ENCODE data around the gene RPLP1.

Gene RPLP1

DNA sequence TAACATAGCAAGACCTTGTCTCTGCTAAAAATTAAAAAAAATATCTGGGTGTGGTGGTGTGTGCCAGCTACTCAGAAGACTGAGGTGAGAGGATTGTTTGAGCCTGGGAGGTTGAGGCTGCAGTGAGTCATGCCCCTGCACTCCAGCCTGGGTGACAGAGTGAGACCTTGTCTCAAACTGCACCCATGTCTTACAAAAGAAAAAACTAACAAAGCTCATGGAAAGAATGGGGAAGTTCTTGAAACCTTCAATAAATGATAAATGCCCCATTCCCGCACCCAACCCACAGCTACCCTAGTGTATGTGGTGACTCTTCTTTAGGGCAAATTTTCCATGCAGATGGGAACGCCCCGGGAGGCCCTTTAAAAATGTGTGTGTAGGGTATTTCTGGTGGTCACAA lies 28.3 kb downstream of the RPLP1 start:
- H3K27ac ChIP-seq (replicated peaks) = no peak overlapping the region
- H3K27me3 ChIP-seq (ENCODE audit: insufficient read depth, poor library complexity, severe bottlenecking) = no peaks in the 10 kb centered on the region
- no peak for DNase-seq (ENCODE audit: low read depth in 1 of 2, low spot score in 1 of 2)
- TF ChIP-seq GABPA (IDR thresholded peaks at IDR 0.05; ENCODE audit: low read depth) (no peak), SPI1 (IDR thresholded peaks at IDR 0.05; ENCODE audit: borderline replicate concordance, low read depth) (no peak), POLR2AphosphoS5 (IDR thresholded peaks at IDR 0.05; ENCODE audit: low read depth) (no peak)
- TF ChIP-seq, protein P1, sequence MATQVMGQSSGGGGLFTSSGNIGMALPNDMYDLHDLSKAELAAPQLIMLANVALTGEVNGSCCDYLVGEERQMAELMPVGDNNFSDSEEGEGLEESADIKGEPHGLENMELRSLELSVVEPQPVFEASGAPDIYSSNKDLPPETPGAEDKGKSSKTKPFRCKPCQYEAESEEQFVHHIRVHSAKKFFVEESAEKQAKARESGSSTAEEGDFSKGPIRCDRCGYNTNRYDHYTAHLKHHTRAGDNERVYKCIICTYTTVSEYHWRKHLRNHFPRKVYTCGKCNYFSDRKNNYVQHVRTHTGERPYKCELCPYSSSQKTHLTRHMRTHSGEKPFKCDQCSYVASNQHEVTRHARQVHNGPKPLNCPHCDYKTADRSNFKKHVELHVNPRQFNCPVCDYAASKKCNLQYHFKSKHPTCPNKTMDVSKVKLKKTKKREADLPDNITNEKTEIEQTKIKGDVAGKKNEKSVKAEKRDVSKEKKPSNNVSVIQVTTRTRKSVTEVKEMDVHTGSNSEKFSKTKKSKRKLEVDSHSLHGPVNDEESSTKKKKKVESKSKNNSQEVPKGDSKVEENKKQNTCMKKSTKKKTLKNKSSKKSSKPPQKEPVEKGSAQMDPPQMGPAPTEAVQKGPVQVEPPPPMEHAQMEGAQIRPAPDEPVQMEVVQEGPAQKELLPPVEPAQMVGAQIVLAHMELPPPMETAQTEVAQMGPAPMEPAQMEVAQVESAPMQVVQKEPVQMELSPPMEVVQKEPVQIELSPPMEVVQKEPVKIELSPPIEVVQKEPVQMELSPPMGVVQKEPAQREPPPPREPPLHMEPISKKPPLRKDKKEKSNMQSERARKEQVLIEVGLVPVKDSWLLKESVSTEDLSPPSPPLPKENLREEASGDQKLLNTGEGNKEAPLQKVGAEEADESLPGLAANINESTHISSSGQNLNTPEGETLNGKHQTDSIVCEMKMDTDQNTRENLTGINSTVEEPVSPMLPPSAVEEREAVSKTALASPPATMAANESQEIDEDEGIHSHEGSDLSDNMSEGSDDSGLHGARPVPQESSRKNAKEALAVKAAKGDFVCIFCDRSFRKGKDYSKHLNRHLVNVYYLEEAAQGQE (IDR thresholded peaks at IDR 0.05; ENCODE audit: insufficient replicate concordance, low read depth) = no peak
- TF ChIP-seq, protein P2, sequence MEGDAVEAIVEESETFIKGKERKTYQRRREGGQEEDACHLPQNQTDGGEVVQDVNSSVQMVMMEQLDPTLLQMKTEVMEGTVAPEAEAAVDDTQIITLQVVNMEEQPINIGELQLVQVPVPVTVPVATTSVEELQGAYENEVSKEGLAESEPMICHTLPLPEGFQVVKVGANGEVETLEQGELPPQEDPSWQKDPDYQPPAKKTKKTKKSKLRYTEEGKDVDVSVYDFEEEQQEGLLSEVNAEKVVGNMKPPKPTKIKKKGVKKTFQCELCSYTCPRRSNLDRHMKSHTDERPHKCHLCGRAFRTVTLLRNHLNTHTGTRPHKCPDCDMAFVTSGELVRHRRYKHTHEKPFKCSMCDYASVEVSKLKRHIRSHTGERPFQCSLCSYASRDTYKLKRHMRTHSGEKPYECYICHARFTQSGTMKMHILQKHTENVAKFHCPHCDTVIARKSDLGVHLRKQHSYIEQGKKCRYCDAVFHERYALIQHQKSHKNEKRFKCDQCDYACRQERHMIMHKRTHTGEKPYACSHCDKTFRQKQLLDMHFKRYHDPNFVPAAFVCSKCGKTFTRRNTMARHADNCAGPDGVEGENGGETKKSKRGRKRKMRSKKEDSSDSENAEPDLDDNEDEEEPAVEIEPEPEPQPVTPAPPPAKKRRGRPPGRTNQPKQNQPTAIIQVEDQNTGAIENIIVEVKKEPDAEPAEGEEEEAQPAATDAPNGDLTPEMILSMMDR (IDR thresholded peaks at IDR 0.05; ENCODE audit: insufficient read depth, low read length) = no peak
- no peak overlapping the region for H3K4me3 ChIP-seq (replicated peaks; ENCODE audit: insufficient read depth, low read length)

DNA sequence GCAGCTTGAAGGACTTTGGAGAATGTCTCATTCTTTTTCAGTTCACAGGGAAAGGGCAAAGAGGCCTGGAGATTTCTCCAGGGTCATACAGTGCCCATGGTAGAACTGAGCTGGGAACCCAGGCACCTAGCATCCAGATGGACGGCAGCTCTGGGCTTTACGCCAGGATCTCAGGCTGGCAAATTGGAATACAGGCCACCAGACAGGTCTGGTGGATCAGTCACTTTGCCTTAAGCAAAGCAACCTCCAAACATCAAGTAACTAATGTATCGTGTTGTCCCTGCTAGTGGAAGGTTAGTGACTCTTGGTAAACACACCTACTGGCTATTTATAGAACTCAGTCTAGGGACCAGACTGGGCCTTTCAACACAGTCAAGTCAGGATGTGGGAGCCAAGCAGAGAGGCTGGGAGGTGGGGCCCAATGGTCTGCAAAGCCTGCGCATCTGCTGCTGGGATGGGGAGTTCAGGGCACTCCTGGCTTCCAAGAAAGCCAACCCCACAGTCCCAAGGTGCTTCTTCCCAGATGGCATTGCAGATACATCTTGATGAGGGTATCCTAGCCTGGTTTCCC lies 30.2 kb downstream of the RPLP1 start:
- DNase-seq (ENCODE audit: low read depth in 1 of 2, low spot score in 1 of 2) = no peak
- no peaks in the 10 kb centered on the region for H3K27me3 ChIP-seq (ENCODE audit: insufficient read depth, poor library complexity, severe bottlenecking)
- no peak overlapping the region for H3K27ac ChIP-seq (replicated peaks)

DNA sequence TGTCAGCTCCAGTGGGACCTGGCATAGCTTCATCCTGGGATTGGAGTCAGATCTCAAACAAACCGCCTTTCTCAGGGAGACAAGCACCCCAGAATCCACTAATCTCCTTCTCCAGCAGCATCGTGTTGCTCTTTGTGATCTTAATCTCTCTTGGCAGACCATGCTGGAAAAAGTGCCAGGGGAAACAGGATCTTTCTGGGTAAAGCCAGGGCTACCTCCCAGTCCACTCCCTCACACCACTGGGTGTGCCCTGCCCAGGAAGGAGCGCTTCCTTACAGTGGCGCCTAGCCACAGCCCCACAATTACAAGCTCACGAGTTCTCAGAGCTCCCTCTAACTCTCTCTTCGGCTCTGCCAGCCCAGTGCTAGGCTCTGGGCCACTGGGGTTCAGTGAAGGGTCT lies 32.2 kb downstream of the RPLP1 start:
- H3K27me3 ChIP-seq (ENCODE audit: insufficient read depth, poor library complexity, severe bottlenecking) = no peaks in the 10 kb centered on the region
- TF ChIP-seq, protein P2 (IDR thresholded peaks at IDR 0.05; ENCODE audit: insufficient read depth, low read length) = no peak
- TF ChIP-seq, protein P1 (IDR thresholded peaks at IDR 0.05; ENCODE audit: insufficient replicate concordance, low read depth) = no peak
- no peak for TF ChIP-seq GABPA (IDR thresholded peaks at IDR 0.05; ENCODE audit: low read depth)
- TF ChIP-seq POLR2AphosphoS5 (IDR thresholded peaks at IDR 0.05; ENCODE audit: low read depth) = no peak
- TF ChIP-seq SPI1 (IDR thresholded peaks at IDR 0.05; ENCODE audit: borderline replicate concordance, low read depth) = no peak
- H3K4me3 ChIP-seq (replicated peaks; ENCODE audit: insufficient read depth, low read length) = no peak overlapping the region
- H3K27ac ChIP-seq (replicated peaks) = no peak overlapping the region
- DNase-seq (ENCODE audit: low read depth in 1 of 2, low spot score in 1 of 2) = no peak

More for the DNA sequence above, 30.2 kb downstream of the RPLP1 start:
- no peak overlapping the region for H3K4me3 ChIP-seq (replicated peaks; ENCODE audit: insufficient read depth, low read length)
- TF ChIP-seq, protein P1 (IDR thresholded peaks at IDR 0.05; ENCODE audit: insufficient replicate concordance, low read depth) = no peak
- TF ChIP-seq, protein P2 (IDR thresholded peaks at IDR 0.05; ENCODE audit: insufficient read depth, low read length) = no peak
- TF ChIP-seq POLR2AphosphoS5 (IDR thresholded peaks at IDR 0.05; ENCODE audit: low read depth) (no peak), SPI1 (IDR thresholded peaks at IDR 0.05; ENCODE audit: borderline replicate concordance, low read depth) (no peak), GABPA (IDR thresholded peaks at IDR 0.05; ENCODE audit: low read depth) (no peak)
